ENCODE data around the gene HSPA2.
A peak's percentile ranks its signal among the peaks of the same experiment; 100 is the strongest.

HSPA2 gene

DNA sequence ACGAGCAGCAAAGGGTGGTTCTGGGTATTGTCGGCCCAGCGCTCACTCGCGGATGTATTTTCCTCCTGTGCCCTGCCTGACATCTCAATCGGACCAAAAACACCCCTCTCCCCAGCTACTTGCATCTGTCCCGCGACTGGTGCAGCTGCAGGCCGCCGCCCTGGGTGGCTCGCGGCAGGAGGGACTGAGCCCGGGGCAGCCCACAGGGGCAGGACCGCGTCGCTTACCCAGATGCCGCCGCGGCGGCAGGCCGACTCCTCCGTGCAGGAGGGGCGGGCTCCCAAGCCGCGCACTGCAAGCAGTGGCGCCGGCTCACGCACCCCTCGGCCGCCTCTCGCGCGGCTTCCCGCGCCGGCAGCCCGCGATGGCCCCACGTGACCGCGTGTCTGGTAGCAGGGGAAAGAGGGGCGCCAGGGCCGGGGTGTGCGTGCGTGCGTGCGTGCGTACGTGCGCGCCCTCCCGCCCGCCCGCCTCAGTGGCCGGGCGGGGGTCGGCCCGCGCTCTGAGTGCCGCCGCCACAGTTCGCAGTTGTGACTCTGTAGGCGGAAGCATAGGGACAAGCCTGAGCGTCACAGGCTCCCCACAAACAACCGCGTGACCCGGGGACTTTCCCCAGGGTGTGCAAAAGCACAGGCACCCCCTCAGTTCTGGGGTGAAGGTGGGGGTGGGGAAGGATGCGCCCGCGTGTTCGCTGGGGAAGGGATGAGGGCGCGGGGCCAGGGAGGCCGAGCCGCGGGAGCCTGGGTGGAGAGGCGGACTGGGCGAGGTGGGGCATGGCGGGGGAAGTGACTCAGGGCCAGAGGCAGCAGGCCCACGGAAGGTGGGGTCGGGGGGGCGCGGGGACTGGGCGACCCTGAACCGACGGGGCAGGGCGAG is 36.9 kb upstream of the HSPA2 start, which contains the start of gene ZBTB25:
TSS of gene ZBTB25 (minus strand) at position 405 of the 876 bp plus-strand sequence. CDS start 13,305 bp downstream, outside the sequence.
- Histone ChIP-seq H3K4me2 (ENCODE audit: low read length) (peak within 1 kb of the TSS; percentile 75), H3K9me2 (ENCODE audit: low read depth, low read length) (no peaks in the 10 kb centered on the region), H3K79me2 (ENCODE audit: insufficient read depth, low read length) (peaks cover 71% of the 10 kb centered on the region), H3K4me3 (ENCODE audit: low read depth, low read length, poor library complexity, severe bottlenecking) (peak within 1 kb of the TSS; percentile 86), H3F3A (ENCODE audit: insufficient read depth, low read length) (no peaks in the 10 kb centered on the region), H2AFZ (ENCODE audit: low read length) (no peak within 1 kb of the TSS), H3K27me3 (ENCODE audit: insufficient read depth, low read length) (no peaks in the 10 kb centered on the region), H4K20me1 (ENCODE audit: insufficient read depth, low read length) (no peaks in the 10 kb centered on the region), H3K9me3 (ENCODE audit: low read length) (no peaks in the 10 kb centered on the region), H3K4me1 (ENCODE audit: insufficient read depth, low read length, severe bottlenecking) (peaks cover 59% of the 10 kb centered on the region), H3K36me3 (ENCODE audit: insufficient read depth, low read length) (peaks cover 6% of the 10 kb centered on the region; the same call in 1 of the 2 replicates), H3K27ac (ENCODE audit: low read depth, low read length, poor library complexity, severe bottlenecking) (peak within 1 kb of the TSS; percentile 96), H3K9ac (ENCODE audit: low read length) (peak within 1 kb of the TSS; percentile 95)
- TF ChIP-seq, protein P1, sequence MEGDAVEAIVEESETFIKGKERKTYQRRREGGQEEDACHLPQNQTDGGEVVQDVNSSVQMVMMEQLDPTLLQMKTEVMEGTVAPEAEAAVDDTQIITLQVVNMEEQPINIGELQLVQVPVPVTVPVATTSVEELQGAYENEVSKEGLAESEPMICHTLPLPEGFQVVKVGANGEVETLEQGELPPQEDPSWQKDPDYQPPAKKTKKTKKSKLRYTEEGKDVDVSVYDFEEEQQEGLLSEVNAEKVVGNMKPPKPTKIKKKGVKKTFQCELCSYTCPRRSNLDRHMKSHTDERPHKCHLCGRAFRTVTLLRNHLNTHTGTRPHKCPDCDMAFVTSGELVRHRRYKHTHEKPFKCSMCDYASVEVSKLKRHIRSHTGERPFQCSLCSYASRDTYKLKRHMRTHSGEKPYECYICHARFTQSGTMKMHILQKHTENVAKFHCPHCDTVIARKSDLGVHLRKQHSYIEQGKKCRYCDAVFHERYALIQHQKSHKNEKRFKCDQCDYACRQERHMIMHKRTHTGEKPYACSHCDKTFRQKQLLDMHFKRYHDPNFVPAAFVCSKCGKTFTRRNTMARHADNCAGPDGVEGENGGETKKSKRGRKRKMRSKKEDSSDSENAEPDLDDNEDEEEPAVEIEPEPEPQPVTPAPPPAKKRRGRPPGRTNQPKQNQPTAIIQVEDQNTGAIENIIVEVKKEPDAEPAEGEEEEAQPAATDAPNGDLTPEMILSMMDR (IDR thresholded peaks at IDR 0.05; ENCODE audit: low read length) = no peak
- TF ChIP-seq EZH2 (IDR thresholded peaks at IDR 0.05; ENCODE audit: borderline replicate concordance, low read length) = no peak

DNA sequence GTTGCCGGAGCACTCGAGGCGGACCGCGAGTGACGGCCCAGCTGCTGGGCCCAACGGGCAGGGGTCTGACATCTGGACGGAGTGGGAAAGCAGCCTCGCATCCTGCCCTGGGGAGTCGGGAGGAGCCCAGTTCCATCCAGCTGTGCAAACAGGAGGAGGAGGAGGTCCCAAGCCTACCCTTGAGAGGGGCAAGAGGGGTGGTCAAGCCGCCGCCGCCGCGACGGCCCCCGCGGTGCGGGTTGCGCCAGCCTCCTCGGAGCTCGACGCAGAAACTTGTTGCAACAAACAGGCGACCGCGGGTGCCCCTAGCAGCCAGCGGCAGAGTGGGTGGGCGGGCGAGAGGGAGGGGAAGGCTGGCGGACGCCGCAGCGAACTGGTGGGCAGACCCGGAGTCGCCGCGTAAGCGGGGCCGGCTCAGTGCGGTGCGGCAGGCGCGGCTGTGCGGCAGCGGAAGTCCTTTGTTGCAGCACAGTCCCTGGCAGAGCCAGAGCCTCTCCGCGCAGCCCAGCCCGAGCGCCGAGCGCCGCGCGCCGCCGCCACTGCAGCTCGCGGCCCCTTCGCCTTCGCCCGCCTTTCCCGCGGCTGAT is 36.1 kb upstream of the HSPA2 start, which contains the start of gene ZBTB1:
TSS of gene ZBTB1 (plus strand) at position 461 of the 587 bp plus-strand sequence. CDS start 16,735 bp downstream, outside the sequence.
- Histone ChIP-seq H3K27ac (ENCODE audit: low read depth, low read length, poor library complexity, severe bottlenecking) (peak within 1 kb of the TSS; percentile 96), H3K9me3 (ENCODE audit: low read length) (no peaks in the 10 kb centered on the region), H3K27me3 (ENCODE audit: insufficient read depth, low read length) (no peaks in the 10 kb centered on the region), H3K4me3 (ENCODE audit: low read depth, low read length, poor library complexity, severe bottlenecking) (peak within 1 kb of the TSS; percentile 86), H3F3A (ENCODE audit: insufficient read depth, low read length) (no peaks in the 10 kb centered on the region), H2AFZ (ENCODE audit: low read length) (no peak within 1 kb of the TSS), H3K36me3 (ENCODE audit: insufficient read depth, low read length) (no peaks in the 10 kb centered on the region), H3K9ac (ENCODE audit: low read length) (peak within 1 kb of the TSS; percentile 95), H4K20me1 (ENCODE audit: insufficient read depth, low read length) (no peaks in the 10 kb centered on the region), H3K9me2 (ENCODE audit: low read depth, low read length) (no peaks in the 10 kb centered on the region), H3K4me2 (ENCODE audit: low read length) (peak within 1 kb of the TSS; percentile 75), H3K4me1 (ENCODE audit: insufficient read depth, low read length, severe bottlenecking) (peaks cover 66% of the 10 kb centered on the region), H3K79me2 (ENCODE audit: insufficient read depth, low read length) (peaks cover 74% of the 10 kb centered on the region)
- TF ChIP-seq, protein P1 (IDR thresholded peaks at IDR 0.05; ENCODE audit: low read length) = no peak
- TF ChIP-seq EZH2 (IDR thresholded peaks at IDR 0.05; ENCODE audit: borderline replicate concordance, low read length) = no peak

DNA sequence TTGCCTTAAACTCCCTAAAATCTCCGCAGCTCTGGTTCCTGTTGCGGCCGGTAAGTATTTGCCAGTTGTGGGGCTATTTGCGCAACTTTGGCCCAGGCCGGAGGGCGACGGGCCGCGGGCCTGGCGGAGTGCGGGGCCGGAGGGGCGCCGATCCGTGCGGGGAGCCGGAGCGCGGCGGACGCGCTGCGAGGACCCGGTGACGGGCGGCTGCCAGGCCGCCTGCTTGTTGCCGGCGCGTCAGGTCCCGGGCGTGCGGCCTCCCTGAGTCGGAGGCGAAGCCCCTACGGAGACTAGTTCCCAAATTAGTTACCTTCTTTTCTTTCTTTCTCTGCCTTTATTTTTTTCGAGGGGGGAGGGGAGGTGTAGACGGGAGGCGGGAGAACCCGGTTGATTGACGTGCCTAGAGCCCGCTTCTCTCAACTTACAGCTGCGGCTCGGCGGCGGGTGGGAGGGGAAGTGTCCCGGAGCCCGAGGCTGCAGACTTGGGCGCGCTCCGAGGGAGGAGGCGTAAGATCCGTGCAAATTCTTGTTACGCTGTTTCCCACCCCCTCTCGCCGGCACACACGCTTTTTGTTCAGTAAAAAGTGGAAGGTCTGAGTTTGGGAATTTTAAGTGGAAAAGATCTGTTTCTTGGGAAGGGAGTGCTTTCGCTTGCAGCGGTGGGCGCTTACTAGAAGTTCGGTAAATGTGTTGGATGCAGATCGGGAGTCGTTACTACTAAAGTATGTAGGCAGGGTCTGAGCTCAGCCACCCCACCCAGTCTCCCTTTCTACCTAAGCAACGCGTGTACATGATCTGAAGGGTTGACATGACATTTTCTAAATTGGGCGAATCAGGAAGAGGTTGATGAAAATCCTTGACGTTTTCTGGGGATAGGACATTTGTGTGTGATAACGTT is 35.4 kb upstream of the HSPA2 start:
- Histone ChIP-seq H3K4me3 (ENCODE audit: low read depth, low read length, poor library complexity, severe bottlenecking) (peak overlapping the region; percentile 86), H3K79me2 (ENCODE audit: insufficient read depth, low read length) (peaks cover 72% of the 10 kb centered on the region), H3K9me3 (ENCODE audit: low read length) (no peaks in the 10 kb centered on the region), H3K4me2 (ENCODE audit: low read length) (peak overlapping the region; percentile 75), H2AFZ (ENCODE audit: low read length) (no peak overlapping the region), H4K20me1 (ENCODE audit: insufficient read depth, low read length) (no peaks in the 10 kb centered on the region), H3F3A (ENCODE audit: insufficient read depth, low read length) (peaks cover 2% of the 10 kb centered on the region; the same call in 1 of the 2 replicates), H3K4me1 (ENCODE audit: insufficient read depth, low read length, severe bottlenecking) (peaks cover 68% of the 10 kb centered on the region), H3K27ac (ENCODE audit: low read depth, low read length, poor library complexity, severe bottlenecking) (peak overlapping the region; percentile 96), H3K9me2 (ENCODE audit: low read depth, low read length) (no peaks in the 10 kb centered on the region), H3K9ac (ENCODE audit: low read length) (peak overlapping the region; percentile 95), H3K27me3 (ENCODE audit: insufficient read depth, low read length) (no peaks in the 10 kb centered on the region), H3K36me3 (ENCODE audit: insufficient read depth, low read length) (no peaks in the 10 kb centered on the region)
- TF ChIP-seq EZH2 (IDR thresholded peaks at IDR 0.05; ENCODE audit: borderline replicate concordance, low read length) = no peak
- TF ChIP-seq, protein P1 (IDR thresholded peaks at IDR 0.05; ENCODE audit: low read length) = no peak
